Stimulated activated naive CD4-positive, alpha-beta T cell treated with Interleukin-2 at 50 U/mL for 16 hours (primary cell): Measurements from ENCODE around the gene ADAMTS17.
"Not testable (repeated sequence)": the region's sequence is repeated elsewhere in the genome, so short reads cannot be mapped to it uniquely, and the experiment has no call there.

Source experiments
- DNase-seq: peaks from one replicate; lab custom pipeline; 2025; lab: John Stamatoyannopoulos, UW

ADAMTS17 gene

DNA sequence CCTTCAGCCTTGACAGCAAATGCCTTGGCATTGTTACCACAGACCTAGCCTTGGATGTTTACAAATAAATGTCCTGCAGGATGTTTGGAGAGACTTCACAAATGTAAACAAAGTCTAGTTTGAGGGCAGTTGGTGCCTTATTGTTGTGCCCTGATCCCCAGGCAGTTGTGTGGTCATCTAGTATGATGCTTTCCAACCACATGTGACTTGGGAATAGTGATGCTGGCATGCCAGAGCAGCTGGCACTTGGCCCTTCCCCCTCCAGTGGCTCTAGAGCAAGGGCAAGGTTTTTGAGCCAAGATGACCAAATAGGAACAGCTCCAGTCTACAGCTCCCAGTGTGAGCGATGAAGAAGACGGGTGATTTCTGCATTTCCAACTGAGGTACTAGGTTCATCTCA lies 258.2 kb downstream of the ADAMTS17 start:
- no peak for DNase-seq

DNA sequence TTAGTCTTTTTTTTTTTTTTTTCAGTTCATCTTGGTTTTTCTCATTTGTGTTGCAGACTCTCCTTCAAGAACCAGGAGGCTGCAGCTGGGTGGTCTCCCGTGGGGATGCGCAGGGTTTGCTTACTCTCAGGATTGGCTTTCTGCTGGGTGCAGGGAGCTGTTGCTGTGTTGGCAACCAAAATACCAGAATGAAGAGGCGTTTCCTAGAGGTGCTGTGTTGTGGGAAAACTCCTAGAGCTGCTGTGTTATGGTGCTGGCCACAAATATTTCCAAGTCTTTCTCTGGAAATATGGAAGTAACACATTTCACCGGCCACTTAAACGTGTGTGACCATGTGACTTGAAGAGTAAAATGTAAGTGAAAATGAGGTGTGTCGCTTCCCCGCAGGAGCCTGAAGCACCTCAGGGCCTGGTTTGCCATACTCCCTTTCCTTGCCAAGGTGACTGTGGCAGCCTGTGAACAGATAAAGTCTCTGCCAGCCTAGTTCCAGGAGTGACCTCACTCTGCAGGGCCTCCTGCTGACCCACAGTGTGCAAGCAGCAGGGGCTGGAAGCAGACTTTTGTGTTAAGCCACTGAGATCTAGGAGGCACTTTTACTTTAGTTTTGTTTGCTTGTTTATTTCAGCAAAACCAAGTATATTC lies 258.9 kb downstream of the ADAMTS17 start:
- no peak for DNase-seq

DNA sequence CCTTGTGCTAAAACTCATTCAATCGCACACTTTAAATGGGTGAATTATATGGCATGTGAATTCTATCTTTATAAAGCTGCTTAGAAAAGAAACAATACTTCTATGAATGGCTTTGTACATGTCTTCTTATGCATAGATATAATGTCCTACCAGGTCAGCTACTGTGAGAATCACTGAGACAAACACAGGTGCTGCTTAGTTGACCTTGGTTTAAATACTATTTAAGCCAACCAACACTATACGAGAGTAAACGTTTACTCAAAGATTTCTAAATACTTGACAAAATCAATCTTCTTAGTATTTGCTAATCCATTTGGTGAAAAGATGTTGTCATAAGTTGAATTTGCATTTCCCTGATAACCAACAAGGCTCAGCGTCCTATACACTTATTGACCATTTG lies 260.3 kb downstream of the ADAMTS17 start:
- no peak for DNase-seq

DNA sequence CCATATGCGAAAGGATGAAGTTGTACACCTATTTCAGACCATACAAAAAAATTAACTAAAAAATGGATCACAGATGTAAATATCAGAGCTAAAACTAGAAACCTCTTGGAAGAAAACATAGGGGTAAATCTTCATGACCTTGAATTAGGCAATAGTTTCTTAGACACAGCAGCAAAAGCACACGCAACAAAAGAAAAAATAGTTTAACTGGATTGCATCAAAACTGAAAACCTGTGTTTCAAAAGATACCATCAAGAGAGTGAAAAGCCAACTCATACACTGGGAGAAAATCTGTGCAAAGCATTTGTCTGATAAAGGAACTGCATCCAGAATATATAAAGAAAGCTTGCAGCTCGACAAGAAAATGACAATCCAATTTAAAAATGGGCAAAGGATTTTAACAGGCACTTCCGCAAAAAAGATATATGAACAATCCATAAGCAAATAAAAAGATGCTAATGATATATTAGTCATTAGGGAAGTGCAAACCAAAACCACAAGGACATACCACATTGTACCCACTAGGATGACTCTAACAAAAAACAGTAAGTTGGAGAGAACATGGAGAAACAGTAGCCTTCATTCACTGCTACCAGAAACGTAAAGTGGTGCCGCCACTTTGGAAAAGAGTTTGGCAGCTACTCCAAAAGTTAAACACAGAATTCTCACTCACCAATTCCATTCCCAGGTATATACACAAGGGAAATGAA lies 263.1 kb downstream of the ADAMTS17 start:
- DNase-seq: no peak

DNA sequence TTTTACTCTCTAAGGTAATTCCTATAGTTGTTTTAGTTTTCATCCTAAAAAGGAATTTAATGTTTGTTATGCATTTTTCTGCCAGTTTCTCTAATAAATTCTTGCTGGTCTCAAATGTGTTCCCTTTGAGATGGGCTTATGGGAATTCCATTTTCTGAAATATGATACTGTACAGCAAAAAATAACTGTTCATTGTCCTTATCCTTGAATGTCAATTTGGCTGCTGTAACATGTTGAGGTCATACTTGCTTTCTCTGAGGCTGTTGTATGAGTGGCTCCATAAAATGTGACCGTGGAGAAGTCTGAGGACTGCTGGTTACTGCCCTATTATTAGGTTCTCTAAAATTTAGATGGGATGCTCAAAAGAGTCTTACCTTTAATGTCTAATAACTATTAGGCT lies 266.5 kb downstream of the ADAMTS17 start:
- DNase-seq: no peak

DNA sequence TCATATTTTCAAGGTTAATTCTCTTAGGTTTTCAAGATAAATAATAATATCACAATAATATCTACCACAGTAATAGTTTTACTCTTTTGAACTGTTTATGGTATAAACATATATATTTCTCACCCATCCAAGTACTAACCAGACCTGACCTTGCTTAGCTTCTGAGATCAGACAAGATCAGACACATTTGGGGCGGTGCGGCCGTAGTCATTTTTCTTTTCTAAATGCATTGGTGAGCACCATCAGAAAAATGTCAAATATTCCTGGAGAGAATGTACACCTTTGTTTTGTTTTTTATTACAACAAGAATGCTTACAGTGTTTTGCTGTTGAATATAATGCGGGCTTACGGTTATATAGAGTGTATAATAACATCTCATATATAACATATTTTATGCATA lies 267.8 kb downstream of the ADAMTS17 start:
- DNase-seq: no peak

DNA sequence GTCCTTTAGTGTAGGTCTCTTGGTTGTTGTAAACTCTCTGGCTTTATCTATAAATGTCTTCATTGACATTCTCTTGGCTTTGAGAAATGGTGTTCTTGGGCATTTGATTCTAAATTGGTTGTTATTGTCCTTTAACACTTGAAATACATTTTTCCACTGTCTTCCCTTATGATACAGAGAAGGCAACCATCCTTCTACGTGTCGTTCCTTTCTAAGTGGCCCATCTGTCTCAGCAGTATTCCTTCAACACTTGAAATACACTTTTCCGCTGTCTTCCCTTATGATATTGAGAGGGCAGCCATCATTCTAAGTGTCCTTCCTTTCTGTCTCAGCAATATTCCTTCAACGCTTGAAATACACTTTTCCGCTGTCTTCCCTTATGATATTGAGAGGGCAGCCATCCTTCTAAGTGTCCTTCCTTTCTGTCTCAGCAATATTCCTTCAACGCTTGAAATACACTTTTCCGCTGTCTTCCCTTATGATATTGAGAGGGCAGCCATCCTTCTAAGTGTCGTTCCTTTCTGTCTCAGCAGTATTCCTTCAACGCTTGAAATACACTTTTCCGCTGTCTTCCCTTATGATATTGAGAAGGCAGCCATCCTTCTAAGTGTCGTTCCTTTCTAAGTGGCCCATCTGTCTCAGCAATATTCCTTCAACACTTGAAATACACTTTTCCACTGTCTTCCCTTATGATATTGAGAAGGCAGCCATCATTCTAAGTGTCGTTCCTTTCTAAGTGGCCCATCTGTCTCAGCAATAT lies 275.1 kb downstream of the ADAMTS17 start:
- DNase-seq: not testable (repeated sequence)

DNA sequence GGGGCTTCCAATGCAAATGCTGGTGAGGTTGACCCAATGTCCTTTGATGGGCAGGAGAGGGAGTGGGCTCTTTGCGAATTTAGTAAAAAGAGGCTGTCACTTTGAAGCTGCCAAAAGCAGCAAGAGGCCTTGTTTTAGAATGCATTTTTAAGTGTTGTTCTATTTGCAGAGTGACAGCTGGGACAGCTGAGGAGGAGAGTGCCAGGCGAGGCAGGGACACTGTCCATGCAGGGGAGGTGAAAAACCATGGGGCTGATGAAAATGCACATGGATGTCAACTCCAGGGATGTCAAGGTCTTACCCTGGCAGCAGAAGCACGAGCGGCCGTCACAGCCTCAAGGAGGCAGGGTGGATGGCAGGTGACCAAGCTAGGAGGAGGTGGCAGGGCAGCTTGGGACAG lies 279.8 kb downstream of the ADAMTS17 start:
- DNase-seq: no peak

DNA sequence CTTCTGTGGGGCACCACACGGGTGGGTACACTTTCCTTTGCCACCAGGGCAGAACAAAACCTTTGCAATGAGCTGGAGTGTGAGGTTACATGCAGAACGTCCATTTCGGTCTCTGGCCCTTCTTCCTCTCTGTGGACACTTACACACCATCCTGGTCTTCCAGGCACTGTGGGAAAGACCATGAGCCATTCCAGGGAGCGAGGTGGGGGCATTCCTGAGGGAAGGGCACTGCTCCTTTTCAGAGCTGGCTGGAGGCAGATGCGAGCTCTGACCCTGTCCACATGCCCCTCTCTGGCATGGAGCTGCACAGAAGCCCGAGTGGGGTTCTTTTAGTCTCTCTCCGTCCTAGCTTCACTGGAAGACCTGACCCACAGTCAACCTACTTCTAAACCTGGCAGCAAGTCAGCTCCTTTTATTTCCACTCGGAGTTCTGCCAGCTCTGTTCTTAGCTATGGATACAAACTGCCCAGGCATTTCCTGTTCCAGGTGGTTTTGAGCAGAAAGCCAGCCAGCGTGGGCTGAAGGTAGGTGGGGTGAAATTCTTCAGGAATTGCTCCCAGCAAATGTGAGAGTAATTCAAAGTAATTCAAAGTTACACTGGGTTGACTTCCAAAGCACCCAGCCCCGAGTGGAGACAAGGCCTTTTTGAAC lies 281.4 kb downstream of the ADAMTS17 start:
- DNase-seq: no peak

DNA sequence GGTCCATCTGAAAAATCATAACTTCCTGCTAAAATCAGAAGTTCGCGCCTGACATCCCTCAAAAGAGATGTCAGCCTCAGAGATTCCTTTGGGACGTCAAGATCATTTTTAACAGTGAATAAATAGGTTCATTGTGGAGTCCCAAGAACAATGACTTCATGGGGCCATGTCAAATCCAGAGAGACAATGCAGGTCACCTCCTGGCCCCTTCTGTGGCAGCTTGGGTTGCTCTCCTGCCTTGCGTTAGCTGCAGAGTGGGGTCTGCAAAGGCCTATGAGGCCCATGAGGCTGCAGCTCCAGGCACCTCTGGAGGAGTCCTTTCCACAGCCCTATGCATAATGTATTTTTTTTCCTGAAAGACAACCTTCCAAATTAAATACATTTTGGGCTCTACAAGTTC lies 282.3 kb downstream of the ADAMTS17 start:
- no peak for DNase-seq

DNA sequence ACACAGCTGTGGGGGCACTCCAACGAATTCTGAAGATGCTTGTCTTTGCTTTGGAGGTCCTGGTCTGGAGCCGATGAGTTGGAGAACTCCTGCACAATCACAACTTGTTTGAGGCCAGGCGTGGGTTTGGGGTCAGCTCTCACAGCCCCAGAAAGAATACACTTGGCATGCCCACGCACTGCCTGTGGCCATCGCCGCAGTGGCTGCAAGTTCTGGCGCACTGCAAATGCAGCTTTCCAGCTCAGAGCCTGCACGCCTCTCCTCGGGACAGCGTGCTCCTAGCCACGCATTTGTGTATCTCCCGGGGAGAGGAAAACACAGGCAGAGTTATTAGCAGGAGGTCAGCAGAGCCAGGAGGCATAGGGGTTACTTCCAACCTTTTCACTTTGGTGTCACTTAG lies 282.7 kb downstream of the ADAMTS17 start:
- no peak for DNase-seq

DNA sequence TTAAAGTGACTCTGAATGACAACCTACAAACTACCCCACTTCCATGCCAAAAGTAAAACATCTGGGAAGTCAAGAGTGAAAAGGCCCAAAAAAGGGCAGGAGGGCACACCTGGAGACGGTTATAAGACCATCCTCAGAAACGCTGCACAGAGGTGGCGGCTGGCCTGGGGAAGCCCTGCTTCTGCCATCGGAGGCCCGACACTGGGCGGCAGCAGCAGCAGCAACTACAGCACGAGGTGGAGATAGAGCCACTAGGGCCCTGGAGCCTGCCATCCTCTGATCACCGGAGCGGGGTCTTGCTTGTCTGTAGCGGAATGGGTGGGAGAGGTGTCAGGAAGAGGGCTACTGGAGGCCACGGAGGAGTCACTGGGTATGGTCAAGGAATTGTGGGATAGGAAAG lies 283.3 kb downstream of the ADAMTS17 start:
- DNase-seq: no peak

DNA sequence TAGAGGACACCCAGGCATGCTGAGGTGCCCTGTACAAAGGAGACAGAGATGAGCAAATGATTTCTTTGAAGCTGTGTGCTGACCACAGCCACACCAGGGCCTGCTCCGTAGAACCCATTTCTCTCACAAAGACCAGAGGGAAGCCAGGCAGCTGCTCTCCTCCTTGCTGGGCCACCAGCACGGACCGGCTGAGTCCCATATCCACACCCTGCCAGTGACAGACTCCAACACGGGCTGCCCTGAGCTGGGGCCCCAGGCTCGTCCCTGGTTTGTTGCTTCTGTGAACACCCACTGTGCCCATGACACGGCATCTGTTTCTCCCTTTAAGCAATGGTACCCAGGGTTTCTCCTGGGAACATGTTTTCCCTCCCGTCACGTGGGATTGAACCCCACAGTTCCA lies 284.5 kb downstream of the ADAMTS17 start:
- DNase-seq: no peak

DNA sequence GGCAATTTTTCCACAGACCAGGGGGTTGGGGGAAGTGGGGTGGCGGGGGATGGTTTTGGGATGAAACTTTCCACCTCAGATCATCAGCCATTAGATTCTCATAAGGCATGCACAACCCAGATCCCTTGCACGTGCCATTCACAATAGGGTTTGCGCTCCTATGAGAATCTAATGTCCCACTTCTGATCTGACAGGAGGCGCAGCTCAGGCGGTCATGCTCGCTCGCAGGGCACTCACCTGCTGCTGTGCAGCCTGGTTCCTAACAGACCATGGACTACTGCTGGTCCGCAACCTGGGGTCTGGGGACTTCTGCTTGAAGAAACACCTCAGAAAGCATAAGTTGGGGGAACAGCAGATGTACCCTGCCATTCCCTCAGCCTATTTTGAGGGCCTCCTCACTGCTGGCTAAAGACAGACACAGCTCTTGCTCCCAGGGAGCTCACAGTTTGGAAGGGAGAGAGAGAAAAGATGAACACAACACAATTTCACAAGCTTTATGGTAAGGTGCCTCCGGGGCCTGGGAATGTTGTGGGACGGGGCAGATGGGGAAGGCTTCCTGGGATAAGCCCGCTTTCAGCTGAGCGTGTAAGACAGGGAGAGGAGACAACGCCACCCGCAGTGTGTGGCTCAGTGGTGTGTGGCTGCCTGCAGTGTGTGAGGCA lies 285.2 kb downstream of the ADAMTS17 start:
- no peak for DNase-seq

DNA sequence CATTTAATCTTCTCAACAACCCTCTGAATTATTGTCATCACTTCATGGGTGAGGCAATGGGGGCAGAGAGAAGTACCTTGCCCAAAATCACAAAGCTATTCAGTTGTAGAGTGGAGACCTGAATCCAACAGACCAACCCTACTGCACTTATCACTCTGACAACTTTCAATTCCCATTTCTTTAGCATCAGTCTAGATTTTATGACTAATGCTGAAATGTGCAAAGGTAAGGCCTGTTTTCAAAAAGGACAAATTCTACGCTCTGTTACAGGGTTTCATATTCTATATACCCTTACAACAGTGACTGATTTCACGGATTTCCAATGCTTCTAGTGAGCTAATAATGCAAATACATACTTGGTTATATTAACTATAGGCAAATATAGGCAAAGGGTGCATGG lies 286.0 kb downstream of the ADAMTS17 start:
- DNase-seq: no peak

DNA sequence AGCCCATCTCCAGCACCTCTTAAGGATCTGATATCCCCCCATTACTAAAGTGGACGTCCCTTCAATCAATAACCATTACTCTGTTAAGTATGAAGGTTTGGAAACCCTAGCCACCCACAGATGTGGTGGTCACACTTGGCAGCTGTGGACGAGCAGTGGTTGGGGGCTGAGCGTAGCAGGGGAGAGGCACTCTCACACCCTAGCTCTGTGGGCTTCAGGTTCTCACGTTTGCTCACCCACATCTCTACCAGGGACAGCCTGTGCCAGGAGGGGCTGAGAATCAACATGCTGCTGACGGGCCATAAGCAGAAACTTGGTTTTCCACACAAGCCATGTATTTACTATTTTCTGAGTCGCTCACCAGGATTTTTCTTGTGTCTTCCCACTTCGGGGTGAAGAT lies 287.2 kb downstream of the ADAMTS17 start:
- DNase-seq: no peak

DNA sequence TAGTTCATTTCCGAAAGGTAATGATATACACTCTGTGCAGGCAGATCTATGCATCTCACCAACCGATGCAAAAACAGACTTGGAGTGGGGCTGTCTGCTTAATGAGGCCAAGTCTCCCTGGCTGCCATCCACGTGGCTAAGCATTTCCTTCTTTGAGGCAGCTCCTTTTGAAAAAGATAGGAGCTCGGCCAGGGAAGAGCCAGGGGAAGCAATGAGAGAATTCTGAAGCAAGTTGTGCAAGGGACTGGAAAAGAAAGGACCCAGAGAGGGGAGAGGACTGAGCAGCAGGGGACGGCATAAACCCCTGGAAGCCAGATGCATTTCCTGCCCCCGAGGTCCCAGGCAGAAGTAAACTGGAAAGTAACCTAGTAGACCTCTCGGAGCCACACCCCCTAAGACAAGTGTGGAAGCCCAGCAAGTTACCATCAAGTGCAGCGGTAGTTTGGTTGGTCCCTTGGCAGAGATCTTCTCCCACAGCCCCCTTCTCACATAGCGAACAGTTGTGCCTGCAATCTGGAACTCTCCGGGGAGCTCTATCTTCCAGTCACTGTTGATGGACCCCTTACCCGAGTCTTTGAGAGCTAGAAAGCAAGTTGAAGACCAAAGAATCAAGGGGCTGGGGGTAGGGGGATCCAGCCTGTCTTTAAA lies 288.2 kb downstream of the ADAMTS17 start:
- DNase-seq: no peak

DNA sequence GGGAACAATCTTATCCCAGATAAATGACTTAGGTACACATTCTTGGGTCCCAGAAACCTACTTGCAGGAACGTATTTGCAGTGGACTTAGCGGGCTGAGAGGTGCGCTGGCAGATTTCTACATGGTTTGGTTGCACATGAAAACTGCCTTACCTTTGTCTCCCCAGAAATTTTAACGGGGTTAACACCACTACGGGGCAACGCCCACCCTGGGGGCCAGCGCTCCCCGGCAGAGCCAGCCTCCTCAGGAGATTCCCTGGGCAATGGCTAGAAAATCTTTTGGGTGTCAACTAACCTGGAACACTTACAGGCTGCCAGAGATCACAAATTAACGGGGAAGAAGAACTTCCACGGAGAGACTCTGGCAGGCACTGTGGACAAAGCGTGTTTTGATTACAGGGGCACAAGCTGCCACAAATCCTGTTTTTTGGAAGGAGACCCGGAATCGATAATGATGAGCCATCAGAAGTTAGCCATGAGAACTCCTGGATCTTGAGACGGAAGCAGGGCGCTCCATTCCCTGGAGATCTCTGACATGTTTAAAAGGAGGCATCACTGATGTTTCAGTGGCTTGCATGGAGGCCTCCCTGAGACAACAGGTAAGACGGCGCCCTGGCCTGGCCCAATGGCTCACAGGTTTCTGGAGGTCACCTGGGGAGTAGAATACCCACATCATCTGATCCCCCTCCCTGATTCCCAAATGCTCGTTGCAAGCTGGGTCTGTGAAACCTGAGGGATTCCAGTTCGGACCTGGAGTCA lies 288.9 kb downstream of the ADAMTS17 start:
- no peak for DNase-seq

DNA sequence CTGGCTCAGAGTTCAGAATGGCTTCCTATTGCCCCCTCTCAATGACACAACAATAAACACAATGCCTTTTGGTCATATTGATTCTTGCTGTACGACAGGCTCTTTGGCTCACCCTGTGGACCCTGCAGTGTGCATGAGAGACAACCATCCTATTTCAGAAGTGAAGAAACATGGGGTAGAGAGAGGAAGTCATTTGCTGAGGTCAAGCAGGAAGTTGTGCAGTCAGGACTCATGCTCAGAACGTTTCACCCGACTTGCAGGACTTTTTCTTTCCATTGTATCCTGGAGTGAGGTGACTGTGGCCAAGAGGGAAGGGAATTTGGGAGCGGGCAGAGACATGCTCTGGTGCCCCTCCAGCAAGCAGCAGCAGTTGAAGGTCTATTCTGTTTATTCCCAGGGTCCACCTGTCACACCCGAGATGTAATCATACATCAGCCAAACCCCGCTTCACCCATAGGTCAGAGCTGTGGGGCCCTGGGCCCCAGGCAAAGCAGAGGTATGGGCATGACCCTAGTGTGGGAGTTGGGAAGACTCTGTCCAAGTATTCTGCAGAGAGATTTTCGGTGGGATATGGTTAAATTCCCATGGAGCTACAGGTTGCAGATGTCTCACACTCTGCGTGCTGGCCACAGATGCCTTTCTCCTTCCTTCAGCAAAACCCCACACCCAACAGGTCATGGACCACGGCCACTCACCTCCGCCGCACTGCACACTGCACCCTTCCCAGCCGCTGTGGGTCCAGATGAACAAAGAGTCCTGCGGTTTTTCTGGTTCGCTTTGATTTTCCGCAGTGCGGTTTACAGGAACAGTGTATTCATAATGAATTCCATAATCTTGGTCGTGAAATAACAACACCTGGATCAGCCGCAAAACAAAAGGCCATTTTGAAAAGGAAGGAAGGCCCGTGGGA lies 290.6 kb downstream of the ADAMTS17 start:
- no peak for DNase-seq
